Measurements from ENCODE around the gene SSPN. TPM values are rescaled to one million over a fixed set of nuclear protein-coding genes. Genes with fewer than 3 reads are reported as not detected.

The SSPN gene
- total RNA-seq, 4 donors from 2014 or later: 13.9 to 27.3 (median 20.1) TPM

DNA sequence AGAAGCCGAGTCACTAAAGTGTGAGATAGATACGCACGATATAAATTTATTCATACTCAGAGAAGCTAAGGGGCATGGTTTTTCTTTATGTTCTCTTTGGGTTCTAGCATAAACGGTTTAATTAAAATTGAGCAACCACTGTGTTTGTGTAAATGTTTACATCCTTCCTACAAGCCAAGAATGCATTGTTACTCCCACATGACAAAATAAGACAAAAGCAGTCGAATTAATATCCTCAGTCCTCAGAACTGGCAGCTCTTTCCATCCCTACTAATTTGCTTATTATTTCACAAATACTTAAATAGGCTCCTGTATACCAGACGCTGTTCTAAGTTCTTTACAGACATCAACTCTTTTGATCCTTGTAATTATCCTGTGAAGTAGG, 32.0 kb downstream of the SSPN start:
- TF ChIP-seq, protein P1, sequence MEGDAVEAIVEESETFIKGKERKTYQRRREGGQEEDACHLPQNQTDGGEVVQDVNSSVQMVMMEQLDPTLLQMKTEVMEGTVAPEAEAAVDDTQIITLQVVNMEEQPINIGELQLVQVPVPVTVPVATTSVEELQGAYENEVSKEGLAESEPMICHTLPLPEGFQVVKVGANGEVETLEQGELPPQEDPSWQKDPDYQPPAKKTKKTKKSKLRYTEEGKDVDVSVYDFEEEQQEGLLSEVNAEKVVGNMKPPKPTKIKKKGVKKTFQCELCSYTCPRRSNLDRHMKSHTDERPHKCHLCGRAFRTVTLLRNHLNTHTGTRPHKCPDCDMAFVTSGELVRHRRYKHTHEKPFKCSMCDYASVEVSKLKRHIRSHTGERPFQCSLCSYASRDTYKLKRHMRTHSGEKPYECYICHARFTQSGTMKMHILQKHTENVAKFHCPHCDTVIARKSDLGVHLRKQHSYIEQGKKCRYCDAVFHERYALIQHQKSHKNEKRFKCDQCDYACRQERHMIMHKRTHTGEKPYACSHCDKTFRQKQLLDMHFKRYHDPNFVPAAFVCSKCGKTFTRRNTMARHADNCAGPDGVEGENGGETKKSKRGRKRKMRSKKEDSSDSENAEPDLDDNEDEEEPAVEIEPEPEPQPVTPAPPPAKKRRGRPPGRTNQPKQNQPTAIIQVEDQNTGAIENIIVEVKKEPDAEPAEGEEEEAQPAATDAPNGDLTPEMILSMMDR (IDR thresholded peaks at IDR 0.05; ENCODE audit: low read depth): no peak

DNA sequence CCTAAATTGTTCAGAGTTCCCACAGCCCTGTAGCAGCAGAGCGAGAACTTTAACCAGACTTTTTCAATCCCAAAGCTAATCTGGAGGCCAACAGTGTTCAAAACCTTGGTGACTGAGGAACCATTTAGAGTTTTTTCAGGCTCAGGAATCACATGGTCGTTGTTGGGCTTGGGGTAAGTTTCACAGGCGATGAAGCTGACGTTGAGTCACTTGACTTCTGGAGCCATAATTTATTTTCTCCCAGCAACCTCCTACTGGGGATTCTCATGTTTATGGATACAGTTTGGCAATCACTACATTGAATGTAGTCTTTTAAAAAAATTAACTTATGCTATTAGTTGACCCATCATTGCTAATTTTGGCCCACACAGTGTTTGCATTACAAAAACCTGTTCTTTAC, 34.5 kb downstream of the SSPN start:
- TF ChIP-seq, protein P1 (IDR thresholded peaks at IDR 0.05; ENCODE audit: low read depth): no peak

DNA sequence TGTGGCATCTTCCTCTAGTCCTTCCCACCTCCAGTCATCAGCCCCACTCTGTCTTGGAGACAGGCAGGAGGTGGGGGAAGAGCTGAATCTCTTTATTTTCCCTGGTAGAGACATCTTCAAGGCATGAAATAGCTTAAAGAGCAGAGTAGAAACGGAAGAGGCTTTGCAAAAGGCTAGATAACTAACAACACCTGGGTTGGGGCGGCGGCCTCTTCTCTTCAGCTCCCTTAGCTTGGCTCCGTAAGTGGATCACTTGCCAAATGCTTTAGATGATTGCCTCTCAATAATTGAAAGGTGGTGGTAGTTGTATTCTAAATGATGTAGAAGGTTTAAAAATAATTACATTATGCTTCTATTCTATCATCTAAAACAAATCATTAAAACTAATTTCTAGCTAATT, 36.1 kb downstream of the SSPN start:
- TF ChIP-seq, protein P1 (IDR thresholded peaks at IDR 0.05; ENCODE audit: low read depth): no peak

DNA sequence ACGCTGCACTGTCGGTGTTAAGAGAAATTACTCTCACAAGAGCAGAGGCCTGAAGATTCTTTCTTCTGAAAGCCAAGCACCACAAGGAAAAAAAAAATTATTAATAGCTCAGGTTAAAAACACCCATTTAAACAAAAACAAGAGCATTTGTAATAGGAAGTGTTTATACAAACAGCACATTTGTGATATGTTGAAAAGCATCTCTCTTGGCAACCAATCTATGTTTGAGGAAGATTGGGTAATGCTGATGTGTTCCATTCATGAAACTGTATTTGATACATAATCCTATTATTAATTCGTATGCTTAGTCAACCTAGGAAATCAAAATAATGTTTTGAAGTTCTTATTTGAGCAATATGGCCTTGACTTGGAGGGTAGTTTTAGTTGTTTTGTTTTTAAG, 36.5 kb downstream of the SSPN start:
- TF ChIP-seq, protein P1 (IDR thresholded peaks at IDR 0.05; ENCODE audit: low read depth): no peak

DNA sequence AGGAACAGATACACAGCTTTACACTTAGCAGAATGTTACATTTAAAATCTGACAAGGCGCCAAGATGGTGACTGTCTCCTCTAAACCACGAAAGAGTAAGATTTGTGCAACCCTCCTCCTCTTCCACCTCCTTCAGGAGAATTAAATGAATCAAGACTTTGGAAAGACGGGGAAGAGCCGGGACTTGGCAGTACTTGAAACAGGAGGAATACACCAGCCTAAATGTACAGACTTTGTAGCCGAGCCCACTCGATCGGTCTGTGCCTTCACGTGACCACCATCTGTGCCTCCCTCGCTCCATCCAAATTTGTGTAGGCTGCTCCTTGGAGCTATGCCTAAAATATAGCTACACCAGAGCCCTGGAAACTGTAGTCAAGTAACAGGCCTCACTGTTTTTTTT, 38.3 kb downstream of the SSPN start:
- TF ChIP-seq, protein P1 (IDR thresholded peaks at IDR 0.05; ENCODE audit: low read depth): no peak

DNA sequence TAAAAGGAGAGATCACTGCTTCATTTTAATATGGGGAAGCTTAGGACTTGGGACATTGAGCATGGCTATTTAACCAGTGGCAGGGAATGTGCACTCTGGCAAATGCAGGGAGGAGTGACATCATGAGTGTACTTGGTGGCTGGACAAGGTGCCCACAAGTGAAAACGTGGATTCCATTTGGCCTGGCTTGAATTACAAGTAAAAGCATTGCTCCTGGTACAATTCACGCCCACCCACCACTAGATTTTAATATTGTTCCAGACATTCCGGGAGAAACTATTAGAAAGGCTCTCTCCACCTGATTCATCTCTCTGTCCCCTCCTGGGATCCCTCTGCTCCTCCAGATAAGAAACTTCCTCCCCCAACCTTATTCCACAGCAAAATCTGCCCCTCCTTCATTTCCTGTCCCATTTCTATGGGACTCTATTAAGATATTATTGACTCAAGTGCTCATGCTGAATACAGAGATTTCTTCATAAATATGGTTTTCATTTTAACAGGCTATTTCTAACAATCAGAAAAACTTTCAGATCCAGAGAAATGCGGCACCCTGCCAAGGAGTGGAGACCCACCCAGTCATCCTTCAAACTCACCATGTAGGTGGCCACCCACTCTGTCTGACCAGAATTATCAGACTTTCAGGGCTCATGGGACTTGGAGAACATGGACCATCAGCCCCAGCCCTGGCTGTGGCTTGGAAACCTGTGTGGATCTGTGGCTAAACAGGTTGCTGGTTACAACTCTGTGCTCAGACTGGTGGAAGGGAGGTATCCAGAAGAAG, 43.2 kb downstream of the SSPN start:
- TF ChIP-seq, protein P1 (IDR thresholded peaks at IDR 0.05; ENCODE audit: low read depth): no peak

DNA sequence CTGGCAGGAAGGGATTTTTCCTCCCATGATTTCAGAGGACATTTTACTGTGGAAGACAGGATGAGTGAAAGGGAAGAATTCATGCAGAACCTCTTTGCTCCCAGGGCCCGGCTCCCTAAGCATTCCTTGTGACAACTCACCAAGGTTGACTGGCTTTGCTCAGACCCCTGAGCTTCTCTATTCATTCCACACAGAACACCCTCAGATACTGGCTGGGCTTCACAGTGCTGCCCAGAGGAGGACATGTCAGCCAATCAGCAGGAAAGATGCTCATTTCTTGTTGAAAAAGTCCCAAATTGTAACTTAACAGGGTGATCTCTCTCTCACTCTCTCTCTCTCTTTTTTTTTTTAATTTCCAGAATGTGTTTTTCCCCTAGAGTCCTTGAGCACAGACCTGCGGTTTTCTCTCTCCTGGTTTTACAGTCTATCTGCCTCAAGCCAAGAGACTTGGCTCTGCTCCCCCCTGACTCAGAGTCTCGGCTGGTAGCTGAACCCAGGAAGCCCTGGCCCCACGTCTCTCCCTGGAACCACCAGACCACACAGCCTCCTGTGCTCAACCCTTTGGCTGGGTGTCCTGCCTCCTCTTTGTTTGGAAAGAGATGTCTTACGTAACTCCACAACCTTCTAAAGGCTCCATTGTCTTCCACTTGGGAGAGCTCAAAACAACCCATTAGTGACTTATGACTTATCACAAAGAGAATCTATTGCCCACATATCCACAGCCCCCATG, 43.9 kb downstream of the SSPN start:
- TF ChIP-seq, protein P1 (IDR thresholded peaks at IDR 0.05; ENCODE audit: low read depth): no peak
